Kidney (tissue), 14 donors: ENCODE measurements around the gene KIF25. TPM values are rescaled to one million over a fixed set of nuclear protein-coding genes. Genes with fewer than 3 reads are reported as not detected.

Experiments
- DNase-seq, 5 donors: peaks; one replicate each; pipeline ENCODE4 v3.0.0-alpha.2; 2013 to 2020
- FAIRE-seq: peaks from 2 replicates; lab custom pipeline; 2012; peaks lifted over from hg19 to GRCh38; lab: Jason Lieb, UNC
- H3K27ac ChIP-seq, 2 donors: one replicate each; pipeline ENCODE4 v1.7.0; 2013; ENCODE audit warnings: low read depth in 2 of 2, low read length in 2 of 2, inconsistent platforms in 1 of 2
- H3K27me3 ChIP-seq: one replicate; pipeline ENCODE4 v1.7.1; 2013; ENCODE audit warnings: low read length, inconsistent platforms; ENCODE audit not compliant: control insufficient read depth, insufficient read depth
- H3K36me3 ChIP-seq, 3 donors: one replicate each; pipeline versions ENCODE4 v1.7.0 to v1.7.1; 2013; ENCODE audit warnings: low read length in 3 of 3, control low read depth in 1 of 3, inconsistent platforms in 1 of 3; ENCODE audit not compliant: insufficient read depth in 3 of 3, control insufficient read depth in 2 of 3
- H3K4me1 ChIP-seq, 3 donors: one replicate each; pipeline versions ENCODE4 v1.7.0 to v1.7.1; 2013; ENCODE audit warnings: low read length in 3 of 3, inconsistent platforms in 1 of 3, low read depth in 1 of 3; ENCODE audit not compliant: control insufficient read depth in 2 of 3, insufficient read depth in 2 of 3
- H3K4me3 ChIP-seq, 3 donors: one replicate each; pipeline versions ENCODE4 v1.7.0 to v1.8.1; 2013; ENCODE audit warnings: low read length in 3 of 3, control low read depth in 1 of 3, inconsistent platforms in 1 of 3
- H3K9ac ChIP-seq, 3 donors: one replicate each; pipeline versions ENCODE4 v1.7.0 to v1.7.1; 2013; ENCODE audit warnings: low read length in 3 of 3, control low read depth in 1 of 3, inconsistent platforms in 1 of 3
- H3K9me3 ChIP-seq, 3 donors: one replicate each; pipeline versions ENCODE4 v1.7.0 to v1.7.1; 2013; ENCODE audit warnings: low read length in 3 of 3, control low read depth in 1 of 3, inconsistent platforms in 1 of 3; ENCODE audit not compliant: control insufficient read depth in 2 of 3, insufficient read depth in 1 of 3
- intact Hi-C: fragments of 100-400 bp; cut with DNase I; formaldehyde crosslinking; loops from one replicate; pipeline ENCODE4 v1.11.1; 2022
- polyA plus RNA-seq: library from polyadenylated mRNA; stranded (reverse); fragments of 350-450 nt; fragmentation: Illumina TruSeq; extraction: RNeasy Lipid Tissue Mini Kit (QIAGEN cat#74804); gene quantifications from one replicate; pipeline ENCODE4 v1.2.3, GENCODE V29; 2014; ENCODE audit warnings: low read depth, low replicate concordance; ENCODE audit not compliant: insufficient read depth
- total RNA-seq: library from RNA; stranded (reverse); fragmentation: NEBNext Ultra II Directional; extraction: Animal tissue kit (Norgen Biotek cat#: 25700); gene quantifications from one replicate; pipeline ENCODE4 v1.2.1, GENCODE V29; 2021
- TF ChIP-seq, protein P1 (sequence below): IDR thresholded peaks from 3 replicates; pipeline ENCODE4 v1.5.1; 2012; ENCODE audit warnings: mild to moderate bottlenecking, moderate library complexity, borderline replicate concordance; ENCODE audit not compliant: insufficient read depth; ENCODE audit errors: extremely low read depth
- donor health status: control.
- donor health status: control.
- donor health status: control.
- donor health status: control.
- donor health status: control.
- donor health status: DM: yes; HTN: yes; CAD: no.
- donor health status: Normal renal cell carcinoma (clear cell type).

KIF25 gene
- total and polyA plus RNA-seq, 2 donors from 2014 or later = not detected

DNA sequence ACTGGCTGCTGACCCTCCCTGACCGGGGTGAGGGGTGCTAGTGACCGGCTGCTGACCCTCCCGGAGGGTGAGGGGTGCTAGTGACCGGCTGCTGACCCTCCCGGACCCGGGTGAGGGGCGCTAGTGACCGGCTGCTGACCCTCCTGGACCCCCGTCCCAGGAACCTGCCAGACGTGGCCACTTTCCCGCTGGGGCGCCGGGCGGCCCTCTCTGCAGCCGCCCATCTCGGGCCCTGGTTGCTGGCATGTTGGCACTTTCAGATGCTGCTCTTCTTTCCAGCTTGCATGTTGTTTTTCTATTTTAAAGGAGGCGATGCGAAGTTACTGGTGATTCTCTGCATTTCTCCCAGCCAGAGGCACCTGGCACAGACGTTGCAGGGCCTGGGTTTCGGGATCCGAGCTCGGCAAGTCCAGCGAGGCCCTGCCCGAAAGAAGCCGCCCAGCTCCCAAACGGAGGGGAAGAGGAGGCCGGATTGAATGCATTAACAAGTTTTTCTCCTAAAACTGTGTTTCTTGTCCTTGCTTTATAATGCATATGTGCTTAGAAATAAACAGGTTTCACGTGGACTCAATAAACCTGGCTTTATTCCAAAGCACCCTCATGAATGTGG, 47.2 kb downstream of the KIF25 start:
- no peak overlapping the region for H3K9ac ChIP-seq
- H3K27me3 ChIP-seq = no peaks in the 10 kb centered on the region
- peaks cover 0 to 16% (median 0%) of the 10 kb centered on the region in 3 donors for H3K9me3 ChIP-seq
- intact Hi-C loops = no loop called here
- H3K36me3 ChIP-seq = no peaks in the 10 kb centered on the region
- H3K4me3 ChIP-seq = no peak overlapping the region
- H3K4me1 ChIP-seq = no peaks in the 10 kb centered on the region
- H3K27ac ChIP-seq = no peak overlapping the region
- FAIRE-seq (no peak), DNase-seq (no peak)
- TF ChIP-seq, protein P1, sequence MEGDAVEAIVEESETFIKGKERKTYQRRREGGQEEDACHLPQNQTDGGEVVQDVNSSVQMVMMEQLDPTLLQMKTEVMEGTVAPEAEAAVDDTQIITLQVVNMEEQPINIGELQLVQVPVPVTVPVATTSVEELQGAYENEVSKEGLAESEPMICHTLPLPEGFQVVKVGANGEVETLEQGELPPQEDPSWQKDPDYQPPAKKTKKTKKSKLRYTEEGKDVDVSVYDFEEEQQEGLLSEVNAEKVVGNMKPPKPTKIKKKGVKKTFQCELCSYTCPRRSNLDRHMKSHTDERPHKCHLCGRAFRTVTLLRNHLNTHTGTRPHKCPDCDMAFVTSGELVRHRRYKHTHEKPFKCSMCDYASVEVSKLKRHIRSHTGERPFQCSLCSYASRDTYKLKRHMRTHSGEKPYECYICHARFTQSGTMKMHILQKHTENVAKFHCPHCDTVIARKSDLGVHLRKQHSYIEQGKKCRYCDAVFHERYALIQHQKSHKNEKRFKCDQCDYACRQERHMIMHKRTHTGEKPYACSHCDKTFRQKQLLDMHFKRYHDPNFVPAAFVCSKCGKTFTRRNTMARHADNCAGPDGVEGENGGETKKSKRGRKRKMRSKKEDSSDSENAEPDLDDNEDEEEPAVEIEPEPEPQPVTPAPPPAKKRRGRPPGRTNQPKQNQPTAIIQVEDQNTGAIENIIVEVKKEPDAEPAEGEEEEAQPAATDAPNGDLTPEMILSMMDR = no peak

DNA sequence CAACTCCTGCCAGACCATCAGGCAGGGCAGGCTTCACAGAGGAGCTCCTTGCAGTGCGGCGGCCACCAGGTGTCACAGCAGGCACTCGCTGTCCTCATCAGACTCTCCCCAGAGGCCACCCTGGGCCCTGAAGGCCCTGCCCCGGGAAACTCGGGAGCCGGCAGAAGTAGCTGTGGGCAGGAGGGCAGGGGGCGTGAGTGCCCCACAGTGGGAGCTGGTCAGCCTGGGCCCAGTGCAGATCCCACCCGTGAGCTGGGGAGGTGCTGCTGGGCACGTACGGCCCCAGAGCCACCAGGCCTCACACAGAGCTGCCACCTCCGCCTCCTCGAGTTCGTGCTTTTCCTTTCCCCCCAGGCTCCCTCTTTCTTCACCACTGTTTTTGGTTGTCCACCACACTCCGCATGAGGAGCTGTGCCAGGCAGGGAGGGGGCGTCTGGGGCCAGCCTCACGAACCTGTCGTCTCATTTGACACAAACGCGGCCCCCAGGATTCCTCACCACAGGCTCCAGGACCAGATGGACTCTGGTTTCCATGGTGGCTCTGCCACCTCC, 47.7 kb downstream of the KIF25 start:
- Histone ChIP-seq H3K4me1 (no peaks in the 10 kb centered on the region), H3K4me3 (no peak overlapping the region), H3K27me3 (no peaks in the 10 kb centered on the region), H3K36me3 (no peaks in the 10 kb centered on the region), H3K9ac (no peak overlapping the region), H3K27ac (no peak overlapping the region), H3K9me3 (peaks cover 0 to 11% (median 0%) of the 10 kb centered on the region in 3 donors)
- TF ChIP-seq, protein P1 = no peak
- intact Hi-C loops = no loop called here
- no peak for FAIRE-seq
- peak in 1 of 5 donors; percentile 66 for DNase-seq

DNA sequence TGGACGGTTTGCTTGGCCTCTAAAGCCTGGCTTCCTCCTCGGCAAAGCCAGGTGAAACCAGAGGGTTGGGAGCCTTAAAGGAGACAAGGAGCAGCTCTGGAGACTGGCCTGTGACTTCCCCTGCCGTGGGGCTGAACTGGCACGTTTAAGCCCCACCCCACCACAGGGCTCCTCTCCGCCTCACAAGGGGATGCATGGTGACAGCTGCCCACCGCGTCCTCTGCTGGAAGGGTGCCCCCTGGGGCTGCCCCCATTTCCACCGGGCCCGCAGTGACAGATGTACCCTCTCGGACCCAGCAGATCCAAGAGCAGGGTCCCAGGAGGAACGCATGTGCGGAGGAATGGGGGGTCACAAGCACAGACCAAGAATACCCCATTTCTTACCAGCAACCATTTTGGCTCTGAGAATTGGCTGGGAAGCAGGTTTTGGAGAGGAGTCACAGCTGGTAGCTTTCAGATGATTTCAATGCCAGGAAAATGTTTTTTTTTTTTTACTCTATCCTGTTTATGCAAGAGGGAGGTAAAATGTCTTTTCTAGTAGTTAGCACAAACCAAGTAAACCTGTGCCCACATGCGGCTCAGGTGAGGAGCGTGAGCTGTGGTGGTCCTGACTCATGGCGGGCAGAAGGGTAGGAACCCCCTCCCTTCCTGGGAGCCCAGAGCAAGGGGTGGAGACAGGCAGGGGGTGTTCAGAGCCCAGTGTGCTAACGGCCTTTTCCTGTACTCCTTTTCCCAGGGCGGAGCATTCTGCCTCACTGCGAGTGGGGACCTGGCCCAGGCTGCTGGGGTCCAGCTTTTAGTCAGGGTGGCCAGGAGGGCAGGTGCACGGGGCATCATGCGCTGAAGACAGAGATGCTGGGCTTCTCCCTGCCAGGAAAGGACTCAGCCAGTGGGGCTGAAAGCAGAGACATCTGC, 48.5 kb downstream of the KIF25 start:
- Histone ChIP-seq H3K27me3 (no peaks in the 10 kb centered on the region), H3K27ac (no peak overlapping the region), H3K4me1 (no peaks in the 10 kb centered on the region), H3K9ac (no peak overlapping the region), H3K9me3 (peaks cover 0 to 4% (median 0%) of the 10 kb centered on the region in 3 donors), H3K36me3 (no peaks in the 10 kb centered on the region), H3K4me3 (no peak overlapping the region)
- TF ChIP-seq, protein P1 = no peak
- intact Hi-C loops = no loop called here
- no peak for FAIRE-seq
- DNase-seq = peak in 1 of 5 donors; percentile 48
